HepG2 (cell line): Measurements from ENCODE around the gene CCDC88B. TPM values are rescaled to one million over a fixed set of nuclear protein-coding genes. Genes with fewer than 3 reads are reported as not detected.

ENCODE experiments used
- ADNP ChIP-seq: sonication (generic); formaldehyde crosslinking; IDR thresholded peaks from 2 replicates; pipeline ENCODE4 v1.4.0; 2020; ENCODE audit warnings: missing genetic modification reagents
- ARNTL ChIP-seq: sonication (generic); formaldehyde crosslinking; IDR thresholded peaks from 2 replicates; pipeline ENCODE4 v1.4.0; 2020; ENCODE audit warnings: mild to moderate bottlenecking, missing genetic modification reagents
- BHLHE40 ChIP-seq: IDR thresholded peaks from 2 replicates; pipeline ENCODE4 v1.6.1; 2011; ENCODE audit warnings: low read length, improper control_type of control experiment
- CBX1 ChIP-seq: IDR thresholded peaks from one replicate; pipeline ENCODE4 v1.6.1; 2016; ENCODE audit warnings: antibody characterized with exemption, low read depth
- HDAC1 ChIP-seq: sonication (generic); formaldehyde crosslinking; IDR thresholded peaks from 2 replicates; pipeline ENCODE4 v1.5.1; 2020; ENCODE audit warnings: mild to moderate bottlenecking, missing genetic modification reagents
- MED1 ChIP-seq: sonication (generic); formaldehyde crosslinking; IDR thresholded peaks from 2 replicates; pipeline ENCODE4 v1.4.0; 2020; ENCODE audit warnings: missing genetic modification reagents
- NFE2 ChIP-seq: sonication (generic); formaldehyde crosslinking; IDR thresholded peaks from 2 replicates; pipeline ENCODE4 v1.4.0; 2020; ENCODE audit warnings: missing genetic modification reagents
- POLR2AphosphoS5 ChIP-seq: IDR thresholded peaks from 2 replicates; pipeline ENCODE4 v1.6.1; 2012; ENCODE audit warnings: low read depth, low read length
- RAD21 ChIP-seq: fragments of 450-650 bp; formaldehyde crosslinking; IDR thresholded peaks from 2 replicates; pipeline ENCODE4 v1.5.0; 2020; ENCODE audit warnings: mild to moderate bottlenecking
- RBFOX2 ChIP-seq: fragments of 200-400 bp; formaldehyde crosslinking; IDR thresholded peaks from 2 replicates; pipeline ENCODE4 v1.6.1; 2017; ENCODE audit warnings: low read depth, mild to moderate bottlenecking, low read length
- RFX5 ChIP-seq: IDR thresholded peaks from 2 replicates; pipeline ENCODE4 v1.6.1; 2011; ENCODE audit warnings: low read depth, low read length, improper control_type of control experiment
- RNF2 ChIP-seq: fragments of 450-650 bp; conservative IDR thresholded peaks from 2 replicates; pipeline ENCODE4 v1.6.1; 2016; ENCODE audit warnings: low read depth
- ZBTB7B ChIP-seq: sonication (generic); formaldehyde crosslinking; IDR thresholded peaks from 2 replicates; pipeline ENCODE4 v1.4.0; 2020; ENCODE audit warnings: missing genetic modification reagents
- ZNF160 ChIP-seq: sonication (generic); formaldehyde crosslinking; IDR thresholded peaks from 2 replicates; pipeline ENCODE4 v1.8.0; 2022; ENCODE audit warnings: mild to moderate bottlenecking, inconsistent platforms, missing genetic modification reagents
- ZNF205 ChIP-seq: IDR thresholded peaks from 2 replicates; pipeline ENCODE4 v1.6.1; 2018; ENCODE audit warnings: missing biosample characterization, missing genetic modification reagents
- ZNF256 ChIP-seq: sonication (generic); formaldehyde crosslinking; conservative IDR thresholded peaks from 2 replicates; pipeline ENCODE4 v1.4.0; 2020; ENCODE audit warnings: missing genetic modification reagents
- ZNF569 ChIP-seq: sonication (generic); formaldehyde crosslinking; IDR thresholded peaks from 2 replicates; pipeline ENCODE4 v1.5.0; 2020; ENCODE audit warnings: mild to moderate bottlenecking, missing genetic modification reagents, moderate library complexity, borderline replicate concordance
- ZNF780A ChIP-seq: sonication (generic); formaldehyde crosslinking; IDR thresholded peaks from 2 replicates; pipeline ENCODE4 v1.8.0; 2022; ENCODE audit warnings: mild to moderate bottlenecking, missing genetic modification reagents, moderate library complexity
- polyA plus RNA-seq, 8 experiments: library from polyadenylated mRNA; depleted of rRNA in 3 of 8; stranded (reverse) in 7 of 8; unstranded in 1 of 8; fragments of >200 nt; fragmentation: Illumina TruSeq in 4 of 8; extraction: Trizol in 4 of 8; gene quantifications; 2 replicates each; pipeline versions ENCODE4 v1.2.1 to v1.2.3, GENCODE V29; 2011 to 2016; ENCODE audit warnings: low read depth in 4 of 8, missing spikeins in 1 of 8, mixed read lengths in 1 of 8; ENCODE audit not compliant: insufficient read depth in 1 of 8
- total RNA-seq, 5 experiments: library from RNA; depleted of rRNA; stranded (reverse); fragments of >200 nt; fragmentation: Illumina TruSeq; extraction: Trizol; gene quantifications; 2 replicates each; pipeline ENCODE4 v1.2.3, GENCODE V29; 2016; ENCODE audit warnings: low read depth in 1 of 5
- TF ChIP-seq, protein P1 (sequence below): sonication (generic); formaldehyde crosslinking; IDR thresholded peaks from 2 replicates; pipeline ENCODE4 v1.5.0; 2020; ENCODE audit warnings: missing genetic modification reagents
- TF ChIP-seq, protein P2 (sequence below): sonication (generic); formaldehyde crosslinking; IDR thresholded peaks from 2 replicates; pipeline ENCODE4 v1.4.0; 2020; ENCODE audit warnings: mild to moderate bottlenecking, missing genetic modification reagents
- TF ChIP-seq, protein P3 (sequence below): sonication (generic); formaldehyde crosslinking; IDR thresholded peaks from 2 replicates; pipeline ENCODE4 v1.4.0; 2020; ENCODE audit warnings: missing genetic modification reagents; ENCODE audit errors: not compliant biosample characterization
- TF ChIP-seq, protein P4 (sequence below): IDR thresholded peaks from 2 replicates; pipeline ENCODE4 v1.6.1; 2016; ENCODE audit warnings: missing compliant biosample characterization, missing genetic modification reagents, borderline replicate concordance
- TF ChIP-seq, protein P5 (sequence below), 2 experiments: sonication (generic) in 1 of 2; formaldehyde crosslinking in 1 of 2; IDR thresholded peaks; 2 replicates each; pipeline versions ENCODE4 v1.4.0 to v1.6.1; 2018 to 2020; ENCODE audit warnings: missing genetic modification reagents in 2 of 2, borderline replicate concordance in 1 of 2, low read depth in 1 of 2, mild to moderate bottlenecking in 1 of 2, missing biosample characterization in 1 of 2

CCDC88B gene
- total and polyA plus RNA-seq, 2 of the 13 experiments (the other 11 are each of a cell fraction or from before 2014, with no cell fraction given), result 3.6 to 4.8 TPM

DNA sequence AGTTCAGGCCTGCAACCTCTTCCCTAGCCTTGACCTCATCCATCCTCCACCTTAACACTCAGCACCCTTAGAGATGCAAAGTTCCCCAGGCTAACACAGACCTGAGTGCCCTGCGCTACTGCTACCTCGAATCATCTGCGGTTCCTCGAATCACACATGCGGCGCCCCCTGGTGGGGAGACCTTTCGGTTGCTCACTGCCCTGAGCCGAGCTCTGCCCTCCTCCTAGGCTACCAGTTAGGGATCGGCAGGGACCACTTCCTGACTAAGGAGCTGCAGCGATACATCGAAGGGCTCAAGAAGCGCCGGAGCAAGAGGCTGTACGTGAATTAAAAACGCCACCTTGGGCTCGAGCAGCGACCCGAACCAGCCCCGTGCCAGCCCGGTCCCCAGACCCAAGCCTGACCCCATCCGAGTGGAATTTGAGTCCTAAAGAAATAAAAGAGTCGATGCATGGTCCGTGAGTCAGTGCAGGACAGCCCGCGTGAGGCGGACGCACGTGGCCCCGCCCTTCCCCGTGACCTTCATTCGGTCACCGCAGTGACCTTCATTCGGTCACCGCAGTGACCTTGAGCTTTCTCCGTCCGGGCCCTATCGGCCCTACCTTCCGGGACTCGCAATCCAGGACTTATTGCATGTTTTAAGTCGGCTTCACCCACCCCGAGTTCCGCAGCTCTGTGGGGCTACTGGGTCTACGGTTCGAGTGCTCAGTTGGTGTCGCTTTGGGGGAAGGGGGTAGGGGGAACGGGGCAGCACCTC is 35.5 kb upstream of the CCDC88B start (continued):
- TF ChIP-seq HDAC1 (peak; percentile 39; the same call in 1 of the 2 replicates), RFX5 (no peak), CBX1 (no peak), ZNF569 (CRISPR knock-in tag) (no peak), ZNF160 (CRISPR knock-in tag) (0 out of 2 replicates have a peak, but pooled peaks have one; percentile 38), RAD21 (CRISPR knock-in tag) (peak; percentile 48; the same call in 1 of the 2 replicates), NFE2 (CRISPR knock-in tag) (no peak), ZNF256 (CRISPR knock-in tag) (0 out of 2 replicates have a peak, but pooled peaks have one; percentile 37), ZBTB7B (CRISPR knock-in tag) (peak; percentile 65; the same call in 1 of the 2 replicates), ZNF780A (CRISPR knock-in tag) (no peak), RBFOX2 (peak; percentile 71), BHLHE40 (peak; percentile 69; the same call in 1 of the 2 replicates), ADNP (CRISPR knock-in tag) (no peak), ARNTL (0 out of 2 replicates have a peak, but pooled peaks have one; percentile 61), MED1 (CRISPR knock-in tag) (peak; percentile 21; the same call in 1 of the 2 replicates), POLR2AphosphoS5 (peak; percentile 81), RNF2 (no peak), ZNF205 (CRISPR knock-in tag) (0 out of 2 replicates have a peak, but pooled peaks have one; percentile 47)
- TF ChIP-seq, protein P1, sequence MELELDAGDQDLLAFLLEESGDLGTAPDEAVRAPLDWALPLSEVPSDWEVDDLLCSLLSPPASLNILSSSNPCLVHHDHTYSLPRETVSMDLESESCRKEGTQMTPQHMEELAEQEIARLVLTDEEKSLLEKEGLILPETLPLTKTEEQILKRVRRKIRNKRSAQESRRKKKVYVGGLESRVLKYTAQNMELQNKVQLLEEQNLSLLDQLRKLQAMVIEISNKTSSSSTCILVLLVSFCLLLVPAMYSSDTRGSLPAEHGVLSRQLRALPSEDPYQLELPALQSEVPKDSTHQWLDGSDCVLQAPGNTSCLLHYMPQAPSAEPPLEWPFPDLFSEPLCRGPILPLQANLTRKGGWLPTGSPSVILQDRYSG (CRISPR knock-in tag), result 0 out of 2 replicates have a peak, but pooled peaks have one; percentile 39
- TF ChIP-seq, protein P2, sequence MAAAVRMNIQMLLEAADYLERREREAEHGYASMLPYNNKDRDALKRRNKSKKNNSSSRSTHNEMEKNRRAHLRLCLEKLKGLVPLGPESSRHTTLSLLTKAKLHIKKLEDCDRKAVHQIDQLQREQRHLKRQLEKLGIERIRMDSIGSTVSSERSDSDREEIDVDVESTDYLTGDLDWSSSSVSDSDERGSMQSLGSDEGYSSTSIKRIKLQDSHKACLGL (CRISPR knock-in tag), result no peak
- TF ChIP-seq, protein P3, sequence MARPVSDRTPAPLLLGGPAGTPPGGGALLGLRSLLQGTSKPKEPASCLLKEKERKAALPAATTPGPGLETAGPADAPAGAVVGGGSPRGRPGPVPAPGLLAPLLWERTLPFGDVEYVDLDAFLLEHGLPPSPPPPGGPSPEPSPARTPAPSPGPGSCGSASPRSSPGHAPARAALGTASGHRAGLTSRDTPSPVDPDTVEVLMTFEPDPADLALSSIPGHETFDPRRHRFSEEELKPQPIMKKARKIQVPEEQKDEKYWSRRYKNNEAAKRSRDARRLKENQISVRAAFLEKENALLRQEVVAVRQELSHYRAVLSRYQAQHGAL (CRISPR knock-in tag), result no peak
- TF ChIP-seq, protein P4, sequence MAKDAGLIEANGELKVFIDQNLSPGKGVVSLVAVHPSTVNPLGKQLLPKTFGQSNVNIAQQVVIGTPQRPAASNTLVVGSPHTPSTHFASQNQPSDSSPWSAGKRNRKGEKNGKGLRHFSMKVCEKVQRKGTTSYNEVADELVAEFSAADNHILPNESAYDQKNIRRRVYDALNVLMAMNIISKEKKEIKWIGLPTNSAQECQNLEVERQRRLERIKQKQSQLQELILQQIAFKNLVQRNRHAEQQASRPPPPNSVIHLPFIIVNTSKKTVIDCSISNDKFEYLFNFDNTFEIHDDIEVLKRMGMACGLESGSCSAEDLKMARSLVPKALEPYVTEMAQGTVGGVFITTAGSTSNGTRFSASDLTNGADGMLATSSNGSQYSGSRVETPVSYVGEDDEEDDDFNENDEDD, result 0 out of 2 replicates have a peak, but pooled peaks have one; percentile 12
- TF ChIP-seq, protein P5, sequence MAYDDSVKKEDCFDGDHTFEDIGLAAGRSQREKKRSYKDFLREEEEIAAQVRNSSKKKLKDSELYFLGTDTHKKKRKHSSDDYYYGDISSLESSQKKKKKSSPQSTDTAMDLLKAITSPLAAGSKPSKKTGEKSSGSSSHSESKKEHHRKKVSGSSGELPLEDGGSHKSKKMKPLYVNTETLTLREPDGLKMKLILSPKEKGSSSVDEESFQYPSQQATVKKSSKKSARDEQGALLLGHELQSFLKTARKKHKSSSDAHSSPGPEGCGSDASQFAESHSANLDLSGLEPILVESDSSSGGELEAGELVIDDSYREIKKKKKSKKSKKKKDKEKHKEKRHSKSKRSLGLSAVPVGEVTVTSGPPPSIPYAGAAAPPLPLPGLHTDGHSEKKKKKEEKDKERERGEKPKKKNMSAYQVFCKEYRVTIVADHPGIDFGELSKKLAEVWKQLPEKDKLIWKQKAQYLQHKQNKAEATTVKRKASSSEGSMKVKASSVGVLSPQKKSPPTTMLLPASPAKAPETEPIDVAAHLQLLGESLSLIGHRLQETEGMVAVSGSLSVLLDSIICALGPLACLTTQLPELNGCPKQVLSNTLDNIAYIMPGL (CRISPR knock-in tag; IDR thresholded peaks at IDR 0.05; ENCODE audit: borderline replicate concordance in 1 of 2, low read depth in 1 of 2), result peak; percentile 92 to 95
